Choroid plexus epithelial cell (primary cell): ENCODE data around the gene CNTFR.

Experiments used
- DNase-seq: peaks from one replicate; pipeline ENCODE4 v3.0.0-alpha.2; 2010; ENCODE audit warnings: low read depth
- H3K4me3 ChIP-seq: 2 replicates; pipeline ENCODE4 v1.5.1; 2011; ENCODE audit warnings: low read depth, mild to moderate bottlenecking, control low read depth, low read length, moderate library complexity
- CTCF ChIP-seq: conservative IDR thresholded peaks from 2 replicates; pipeline ENCODE4 v1.5.1; 2011; ENCODE audit warnings: low read depth, mild to moderate bottlenecking, control low read depth, inconsistent platforms, low read length, moderate library complexity

Gene CNTFR

DNA sequence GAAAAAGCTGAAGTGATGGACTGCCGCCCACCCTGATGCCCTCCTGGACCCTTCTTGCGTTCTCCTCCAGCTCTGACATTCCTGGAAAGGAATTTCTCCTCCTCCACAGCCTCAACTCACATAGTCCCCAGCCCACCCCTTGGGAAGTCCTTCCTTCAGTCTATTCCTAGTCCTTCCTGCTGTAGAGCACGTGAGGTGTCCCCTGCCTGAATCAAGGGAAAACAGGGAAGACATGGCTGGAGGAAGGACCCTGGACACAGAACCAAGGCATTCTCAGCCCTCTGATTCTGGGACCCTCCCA, 35.6 kb upstream of the CNTFR start:
- no peak overlapping the region for H3K4me3 ChIP-seq
- TF ChIP-seq CTCF: no peak
- no peak for DNase-seq

DNA sequence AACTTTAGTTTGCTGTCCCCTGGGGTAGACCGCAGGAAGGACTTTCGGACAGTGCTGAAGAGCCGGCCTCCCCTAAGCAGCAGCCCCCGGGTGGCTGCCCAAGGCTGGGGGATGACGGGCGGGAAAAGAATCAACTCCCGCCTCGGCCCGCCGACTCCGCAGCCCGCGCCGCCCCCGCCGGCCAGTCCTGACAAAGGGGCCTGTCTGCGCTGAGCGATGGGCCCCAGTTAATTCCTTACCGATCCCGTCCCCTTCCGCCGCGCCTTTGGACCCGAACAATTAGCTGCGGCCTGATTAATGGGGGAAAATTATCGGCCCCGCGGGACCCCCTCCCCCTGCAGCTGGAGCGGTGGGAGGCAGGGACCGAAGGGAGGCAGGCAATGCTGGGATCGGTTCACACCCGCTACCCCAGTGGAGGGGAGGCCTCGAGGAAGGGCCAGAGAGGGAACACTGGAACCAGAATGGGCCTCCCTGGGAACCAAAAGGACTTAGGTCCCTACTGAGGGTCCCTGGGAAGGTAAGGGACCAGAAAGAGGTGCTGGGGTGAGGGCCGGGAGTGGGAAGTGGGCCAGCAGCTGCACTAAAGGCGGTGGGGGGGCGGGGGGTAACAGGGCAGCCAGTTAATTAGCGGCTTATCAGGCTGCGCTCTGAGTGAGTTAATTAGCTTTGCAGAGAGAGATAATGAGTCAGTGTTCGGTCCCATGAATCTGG, 35.1 kb upstream of the CNTFR start:
- TF ChIP-seq CTCF: no peak
- no peak overlapping the region for H3K4me3 ChIP-seq
- no peak for DNase-seq

- no peak for DNase-seq
- H3K4me3 ChIP-seq: no peak overlapping the region
- TF ChIP-seq CTCF: no peak
Measured at GRCh38 chr9:34623374-34624235, 34.1 kb upstream of the CNTFR start.

- no peak for TF ChIP-seq CTCF
- DNase-seq: peak; percentile 97
- H3K4me3 ChIP-seq: peak within 1 kb of the TSS; percentile 79
Measured at GRCh38 chr9:34620061-34620994, 30.8 kb upstream of the CNTFR start, which contains the start of gene DCTN3. Gene DCTN3, minus strand, starts transcription at chr9:34620495. Its CDS starts 31 bp downstream, at chr9:34620464.

- H3K4me3 ChIP-seq: no peak overlapping the region
- no peak for TF ChIP-seq CTCF
- DNase-seq: no peak
Measured at GRCh38 chr9:34615132-34615531, 25.6 kb upstream of the CNTFR start.

DNA sequence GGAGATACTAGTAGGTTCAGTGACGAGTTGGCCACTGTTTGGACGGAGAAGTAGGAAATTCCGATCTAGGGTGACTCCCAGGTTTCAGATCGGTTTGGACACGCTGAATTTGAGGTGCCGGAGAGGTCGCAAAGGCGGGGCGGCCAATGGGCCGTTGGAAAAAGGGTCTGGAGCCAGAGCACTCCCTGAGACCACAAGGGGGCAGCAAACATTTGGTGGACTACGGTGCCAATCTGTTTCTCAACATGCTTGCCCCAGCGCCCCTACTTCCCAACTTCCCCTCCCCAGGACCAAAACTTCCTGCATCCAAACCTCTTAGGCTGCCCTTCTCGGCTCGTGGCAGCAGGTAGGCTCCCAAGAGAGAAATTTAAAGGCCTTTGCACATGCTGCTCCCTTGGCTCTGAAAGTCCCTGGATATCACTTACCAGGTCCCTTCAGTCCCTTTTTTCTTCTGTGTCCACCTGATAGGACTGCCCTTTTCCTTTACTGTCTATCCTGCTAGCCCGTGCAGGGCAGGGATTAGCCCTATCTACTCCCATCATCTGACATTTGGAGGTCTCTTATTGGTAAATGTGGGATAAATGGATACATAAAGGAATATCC, 23.4 kb upstream of the CNTFR start:
- peak overlapping the region; percentile 80 for H3K4me3 ChIP-seq
- DNase-seq: peak; percentile 78
- peak; percentile 90 for TF ChIP-seq CTCF
